Chondrocyte (in vitro differentiated cells): ENCODE data around the gene METTL27. TPM values are rescaled to one million over a fixed set of nuclear protein-coding genes. Genes with fewer than 3 reads are reported as not detected.
A peak's percentile ranks its signal among the peaks of the same experiment; 100 is the strongest.

Source experiments
- DNase-seq: peaks from one replicate; pipeline ENCODE4 v3.0.0; 2021; ENCODE audit warnings: mixed read lengths, low spot score
- H3K27ac Mint-ChIP-seq: one replicate; pipeline ENCODE4 v1.8.0; 2021; ENCODE audit warnings: mild to moderate bottlenecking, moderate library complexity, mixed read lengths; ENCODE audit not compliant: unreplicated experiment
- H3K27me3 Mint-ChIP-seq: 2 replicates; pipeline ENCODE4 v1.8.0; 2021; ENCODE audit warnings: low read depth, mixed read lengths
- H3K36me3 Mint-ChIP-seq: 2 replicates; pipeline ENCODE4 v1.8.0; 2021; ENCODE audit warnings: low read depth, mixed read lengths
- H3K4me1 Mint-ChIP-seq: 2 replicates; pipeline ENCODE4 v1.8.0; 2021; ENCODE audit warnings: low read depth, mild to moderate bottlenecking, mixed read lengths
- H3K4me3 Mint-ChIP-seq: one replicate; pipeline ENCODE4 v1.8.0; 2021; ENCODE audit warnings: mild to moderate bottlenecking, moderate library complexity, mixed read lengths; ENCODE audit not compliant: unreplicated experiment
- H3K9me3 Mint-ChIP-seq: 2 replicates; pipeline ENCODE4 v1.8.0; 2021; ENCODE audit warnings: low read depth, mixed read lengths
- CTCF ChIP-seq: fragments of 200-600 bp; sonication (generic); IDR thresholded peaks from 2 replicates; pipeline ENCODE4 v1.5.0; 2021; ENCODE audit warnings: antibody characterized with exemption, mild to moderate bottlenecking, moderate library complexity
- total RNA-seq: library from RNA; stranded (reverse); gene quantifications from 3 replicates; pipeline ENCODE4 v1.2.1, GENCODE V29; 2021

The METTL27 gene
- total RNA-seq, 1 donor from 2014 or later: 0.99 TPM

GRCh38 chr7:73844848-73845460, 2.6 kb upstream of the METTL27 start:
- Mint-ChIP-seq H3K36me3 (no peaks in the 10 kb centered on the region), H3K27me3 (no peaks in the 10 kb centered on the region), H3K4me3 (no peak overlapping the region), H3K9me3 (no peaks in the 10 kb centered on the region), H3K4me1 (peaks cover 14% of the 10 kb centered on the region), H3K27ac (peak overlapping the region; percentile 67)
- TF ChIP-seq CTCF: no peak
- no peak for DNase-seq

- Mint-ChIP-seq H3K27me3 (no peaks in the 10 kb centered on the region), H3K36me3 (no peaks in the 10 kb centered on the region), H3K27ac (no peak overlapping the region), H3K4me3 (no peak overlapping the region), H3K9me3 (no peaks in the 10 kb centered on the region), H3K4me1 (peaks cover 6% of the 10 kb centered on the region)
- no peak for TF ChIP-seq CTCF
- DNase-seq: no peak
Observed at GRCh38 chr7:73844131-73844547, 1.8 kb upstream of the METTL27 start.

- H3K4me1 Mint-ChIP-seq: peaks cover 6% of the 10 kb centered on the region
- H3K27me3 Mint-ChIP-seq: no peaks in the 10 kb centered on the region
- peak overlapping the region; percentile 86 for H3K4me3 Mint-ChIP-seq
- H3K27ac Mint-ChIP-seq: no peak overlapping the region
- no peaks in the 10 kb centered on the region for H3K36me3 Mint-ChIP-seq
- no peak for TF ChIP-seq CTCF
- H3K9me3 Mint-ChIP-seq: no peaks in the 10 kb centered on the region
- no peak for DNase-seq
Observed at GRCh38 chr7:73841689-73842066, 638 bp downstream of the METTL27 start.

- peaks cover 6% of the 10 kb centered on the region for H3K4me1 Mint-ChIP-seq
- H3K27me3 Mint-ChIP-seq: no peaks in the 10 kb centered on the region
- no peak overlapping the region for H3K27ac Mint-ChIP-seq
- H3K9me3 Mint-ChIP-seq: no peaks in the 10 kb centered on the region
- no peak for TF ChIP-seq CTCF
- peak overlapping the region; percentile 12 for H3K4me3 Mint-ChIP-seq
- no peaks in the 10 kb centered on the region for H3K36me3 Mint-ChIP-seq
- DNase-seq: no peak
Observed at GRCh38 chr7:73840715-73841379, 1.5 kb downstream of the METTL27 start.

- no peak for DNase-seq
- TF ChIP-seq CTCF: no peak
- no peaks in the 10 kb centered on the region for H3K36me3 Mint-ChIP-seq
- no peak overlapping the region for H3K4me3 Mint-ChIP-seq
- no peaks in the 10 kb centered on the region for H3K27me3 Mint-ChIP-seq
- H3K27ac Mint-ChIP-seq: no peak overlapping the region
- H3K4me1 Mint-ChIP-seq: peaks cover 3% of the 10 kb centered on the region
- no peaks in the 10 kb centered on the region for H3K9me3 Mint-ChIP-seq
Observed at GRCh38 chr7:73839743-73840714, 2.3 kb downstream of the METTL27 start.
